ENCODE data around the gene DPP7.

Gene DPP7

DNA sequence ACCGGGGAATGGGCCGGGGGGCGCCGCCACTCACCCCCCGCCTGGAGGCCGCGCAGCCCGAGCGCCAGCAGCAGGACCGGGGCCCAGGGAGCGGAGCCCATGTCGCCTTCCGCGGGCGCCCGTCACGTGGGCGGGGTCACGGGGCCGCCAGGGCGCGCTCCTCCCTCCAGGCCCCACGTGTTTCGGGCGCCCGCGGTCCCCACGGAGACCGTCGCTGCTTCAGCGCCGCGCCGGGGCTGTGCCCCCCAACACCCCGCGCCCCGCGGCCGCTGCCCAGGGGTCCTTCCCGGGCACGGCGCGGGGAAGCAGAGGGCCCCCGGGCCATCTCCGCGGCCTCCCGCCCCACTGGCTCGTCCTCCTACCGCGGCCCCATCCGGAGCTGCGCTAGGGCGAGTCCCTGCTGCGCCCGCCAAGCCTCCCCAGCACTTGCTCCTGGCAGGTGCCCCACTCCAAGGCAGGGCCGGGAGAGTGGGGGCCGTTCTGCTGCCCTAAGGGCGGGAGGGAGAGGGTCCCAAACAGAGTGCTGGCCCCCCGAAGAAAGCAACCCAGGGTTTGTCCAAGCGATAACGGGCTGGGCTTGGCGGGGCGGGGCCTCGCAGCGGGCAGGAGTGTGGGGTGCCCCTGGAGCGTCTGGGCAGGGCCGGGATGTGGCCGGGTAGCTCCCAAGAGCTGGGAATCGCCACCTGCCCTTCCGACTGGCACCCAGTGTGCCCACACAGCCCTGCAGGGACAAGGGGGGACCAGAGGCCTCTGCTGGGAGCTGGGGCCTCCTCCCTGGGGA is at the start of gene DPP7:
DPP7 (minus strand) TSS at position 121 of the 781 bp plus-strand sequence; CDS start at position 101, 20 bp downstream.
- Histone ChIP-seq H3K4me3 (peak within 1 kb of the TSS; percentile 47), H3K9me3 (no peaks in the 10 kb centered on the region), H3K36me3 (replicated peaks) (peaks cover 25% of the 10 kb centered on the region), H3K27me3 (ENCODE audit: low read depth) (no peaks in the 10 kb centered on the region), H3K4me1 (peaks cover 9% of the 10 kb centered on the region; the same call in 1 of the 2 replicates)
- peak; percentile 38 to 78 for DNase-seq (ENCODE audit: low spot score in 2 of 2)
- in situ Hi-C loops (cut with MboI; ENCODE audit: low sequenced_read_pairs) = no loop called here

DNA sequence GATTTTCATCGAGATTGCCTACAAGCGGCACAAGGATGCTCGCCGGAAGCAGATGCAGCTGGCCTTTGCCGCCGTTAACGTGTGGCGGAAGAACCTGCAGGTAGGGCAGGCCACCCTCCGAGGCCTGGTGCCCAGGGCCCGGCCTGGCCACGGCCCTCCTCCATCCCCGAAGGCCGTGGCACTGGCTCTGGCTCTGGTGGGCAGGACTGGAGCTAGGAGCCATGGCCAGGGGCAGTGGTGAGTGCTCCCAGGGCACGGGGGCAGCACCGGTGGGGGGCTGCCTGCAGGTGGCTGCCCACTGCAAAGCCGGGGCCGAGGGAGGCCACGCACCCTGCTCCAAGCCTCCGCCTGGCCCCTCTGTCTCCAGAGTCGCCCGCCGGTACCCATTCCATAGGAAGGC is 49.3 kb upstream of the DPP7 start:
- H3K36me3 ChIP-seq (replicated peaks) = no peaks in the 10 kb centered on the region
- DNase-seq (ENCODE audit: low spot score in 2 of 2) = no peak
- no peaks in the 10 kb centered on the region for H3K4me1 ChIP-seq
- in situ Hi-C loops (cut with MboI; ENCODE audit: low sequenced_read_pairs) = no loop called here
- H3K9me3 ChIP-seq = no peaks in the 10 kb centered on the region
- peaks cover 56% of the 10 kb centered on the region for H3K27me3 ChIP-seq (ENCODE audit: low read depth)
- no peak overlapping the region for H3K4me3 ChIP-seq

DNA sequence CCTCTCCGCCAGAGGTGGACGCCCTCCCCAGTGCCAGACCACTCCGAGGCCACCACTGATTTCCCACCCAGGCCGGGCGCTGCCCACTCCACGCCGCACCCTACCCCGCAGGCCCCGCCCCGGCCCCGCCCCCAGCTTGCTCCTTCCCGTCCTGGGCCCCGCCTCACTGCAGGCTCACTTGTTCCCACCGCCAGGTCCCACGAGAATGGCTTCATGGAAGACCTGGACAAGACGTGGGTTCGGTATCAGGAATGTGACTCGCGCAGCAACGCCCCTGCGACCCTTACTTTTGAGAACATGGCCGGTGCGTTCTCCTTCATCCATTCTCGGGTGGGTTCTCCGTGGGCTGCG is 48.8 kb upstream of the DPP7 start:
- no peak overlapping the region for H3K4me3 ChIP-seq
- in situ Hi-C loops (cut with MboI; ENCODE audit: low sequenced_read_pairs) = no loop called here
- no peaks in the 10 kb centered on the region for H3K4me1 ChIP-seq
- peak in 1 of 2 experiments; percentile 48 for DNase-seq (ENCODE audit: low spot score in 2 of 2)
- H3K27me3 ChIP-seq (ENCODE audit: low read depth) = peaks cover 58% of the 10 kb centered on the region
- H3K36me3 ChIP-seq (replicated peaks) = no peaks in the 10 kb centered on the region
- no peaks in the 10 kb centered on the region for H3K9me3 ChIP-seq

DNA sequence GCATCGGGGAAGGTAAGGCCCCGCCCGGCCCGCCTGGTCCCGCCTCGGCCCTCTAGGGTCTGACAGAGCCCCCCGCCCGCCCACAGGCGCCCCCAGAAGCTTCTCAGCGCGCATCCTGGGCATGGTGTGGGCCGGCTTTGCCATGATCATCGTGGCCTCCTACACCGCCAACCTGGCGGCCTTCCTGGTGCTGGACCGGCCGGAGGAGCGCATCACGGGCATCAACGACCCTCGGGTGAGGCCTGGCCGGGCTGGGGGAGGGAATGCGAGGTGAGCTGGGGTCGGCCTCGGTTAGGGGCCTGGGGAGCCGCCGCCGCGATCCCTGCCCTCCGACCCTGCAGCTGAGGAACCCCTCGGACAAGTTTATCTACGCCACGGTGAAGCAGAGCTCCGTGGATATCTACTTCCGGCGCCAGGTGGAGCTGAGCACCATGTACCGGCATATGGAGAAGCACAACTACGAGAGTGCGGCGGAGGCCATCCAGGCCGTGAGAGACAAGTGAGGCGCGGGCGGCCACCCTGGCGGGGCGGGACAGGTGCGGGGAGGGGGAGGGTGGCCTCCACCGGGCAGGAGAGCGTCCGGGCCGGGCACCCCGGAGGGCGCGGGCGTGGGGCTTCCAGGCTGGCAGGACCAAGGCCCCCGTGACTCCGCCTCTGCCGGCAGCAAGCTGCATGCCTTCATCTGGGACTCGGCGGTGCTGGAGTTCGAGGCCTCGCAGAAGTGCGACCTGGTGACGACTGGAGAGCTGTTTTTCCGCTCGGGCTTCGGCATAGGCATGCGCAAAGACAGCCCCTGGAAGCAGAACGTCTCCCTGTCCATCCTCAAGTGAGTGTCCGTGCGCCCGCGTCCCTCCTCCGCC is 48.2 kb upstream of the DPP7 start:
- peaks cover 58% of the 10 kb centered on the region for H3K27me3 ChIP-seq (ENCODE audit: low read depth)

DNA sequence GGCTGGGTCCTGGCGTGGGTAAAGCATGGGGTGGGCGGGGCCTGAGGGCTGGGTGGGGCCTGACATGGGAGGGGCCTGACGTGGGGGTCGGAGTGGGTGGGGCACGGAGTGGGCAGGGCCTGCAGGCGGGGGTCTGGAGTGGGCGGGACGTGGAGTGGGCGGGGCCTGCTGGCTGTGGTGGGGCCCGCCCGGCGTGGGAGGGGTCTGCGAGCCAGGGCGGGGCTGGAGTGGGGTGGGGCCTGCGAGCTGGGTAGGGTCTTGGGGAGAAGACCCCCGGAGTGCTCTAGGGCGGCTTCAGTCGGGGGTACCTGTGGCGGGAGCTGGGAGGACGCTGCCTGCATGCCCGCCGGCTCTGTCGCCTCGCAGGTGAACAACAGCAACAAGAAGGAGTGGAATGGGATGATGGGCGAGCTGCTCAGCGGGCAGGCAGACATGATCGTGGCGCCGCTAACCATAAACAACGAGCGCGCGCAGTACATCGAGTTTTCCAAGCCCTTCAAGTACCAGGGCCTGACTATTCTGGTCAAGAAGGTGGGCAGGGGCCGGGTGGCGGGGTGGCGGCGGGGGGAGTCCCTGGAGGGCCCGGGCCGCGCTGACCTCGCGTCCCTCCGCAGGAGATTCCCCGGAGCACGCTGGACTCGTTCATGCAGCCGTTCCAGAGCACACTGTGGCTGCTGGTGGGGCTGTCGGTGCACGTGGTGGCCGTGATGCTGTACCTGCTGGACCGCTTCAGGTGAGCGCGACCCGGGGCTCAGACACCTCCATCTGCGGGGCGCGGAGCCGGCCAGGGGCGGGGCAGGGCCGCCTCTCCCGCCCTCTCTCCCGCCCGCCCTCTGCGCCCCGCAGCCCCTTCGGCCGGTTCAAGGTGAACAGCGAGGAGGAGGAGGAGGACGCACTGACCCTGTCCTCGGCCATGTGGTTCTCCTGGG is 47.3 kb upstream of the DPP7 start:
- Histone ChIP-seq H3K36me3 (replicated peaks) (no peaks in the 10 kb centered on the region), H3K27me3 (ENCODE audit: low read depth) (peaks cover 58% of the 10 kb centered on the region), H3K4me3 (no peak overlapping the region), H3K9me3 (no peaks in the 10 kb centered on the region), H3K4me1 (no peaks in the 10 kb centered on the region)
- in situ Hi-C loops (cut with MboI; ENCODE audit: low sequenced_read_pairs) = no loop called here
- peak in 1 of 2 experiments; percentile 46 for DNase-seq (ENCODE audit: low spot score in 2 of 2)

More for the DNA sequence above, 48.2 kb upstream of the DPP7 start:
- Histone ChIP-seq H3K36me3 (replicated peaks) (no peaks in the 10 kb centered on the region), H3K9me3 (no peaks in the 10 kb centered on the region), H3K4me3 (no peak overlapping the region), H3K4me1 (no peaks in the 10 kb centered on the region)
- no peak for DNase-seq (ENCODE audit: low spot score in 2 of 2)
- in situ Hi-C loops (cut with MboI; ENCODE audit: low sequenced_read_pairs) = no loop called here

DNA sequence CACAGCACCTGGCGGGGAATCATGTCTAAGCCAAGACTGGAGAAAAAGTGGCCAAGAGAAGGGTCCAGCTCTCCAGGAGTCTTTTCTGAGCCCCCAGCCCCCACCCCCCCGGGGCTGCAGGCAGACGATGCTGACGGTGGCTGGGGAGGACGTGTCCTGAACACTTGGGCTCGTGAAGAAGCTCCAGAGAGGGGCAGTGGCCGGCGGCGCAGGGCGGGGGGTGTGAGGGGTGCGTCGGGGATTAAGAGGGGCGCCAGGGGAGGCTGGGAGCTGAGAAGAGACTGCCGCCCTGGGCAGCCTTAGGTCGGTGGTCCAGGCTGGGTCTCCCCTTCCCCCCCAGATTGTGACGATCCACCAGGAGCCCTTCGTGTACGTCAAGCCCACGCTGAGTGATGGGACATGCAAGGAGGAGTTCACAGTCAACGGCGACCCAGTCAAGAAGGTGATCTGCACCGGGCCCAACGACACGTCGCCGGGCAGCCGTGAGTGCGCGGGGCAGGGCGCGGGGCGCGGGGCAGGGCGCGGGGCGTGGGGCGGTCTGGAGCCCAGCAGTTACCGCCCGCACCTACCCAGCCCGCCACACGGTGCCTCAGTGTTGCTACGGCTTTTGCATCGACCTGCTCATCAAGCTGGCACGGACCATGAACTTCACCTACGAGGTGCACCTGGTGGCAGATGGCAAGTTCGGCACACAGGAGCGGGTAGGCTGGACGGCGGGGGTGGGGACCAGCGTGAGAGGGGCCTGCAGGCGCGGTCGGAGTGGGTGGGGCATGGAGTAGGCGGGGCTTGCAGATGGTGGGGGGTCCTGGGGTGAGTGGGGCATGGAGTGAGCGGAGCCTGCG is 46.4 kb upstream of the DPP7 start:
- no peaks in the 10 kb centered on the region for H3K9me3 ChIP-seq
- DNase-seq (ENCODE audit: low spot score in 2 of 2) = no peak
- in situ Hi-C loops (cut with MboI; ENCODE audit: low sequenced_read_pairs) = no loop called here
- H3K36me3 ChIP-seq (replicated peaks) = no peaks in the 10 kb centered on the region
- no peak overlapping the region for H3K4me3 ChIP-seq
- no peaks in the 10 kb centered on the region; the same call in 1 of the 2 replicates for H3K4me1 ChIP-seq
- H3K27me3 ChIP-seq (ENCODE audit: low read depth) = peaks cover 49% of the 10 kb centered on the region

DNA sequence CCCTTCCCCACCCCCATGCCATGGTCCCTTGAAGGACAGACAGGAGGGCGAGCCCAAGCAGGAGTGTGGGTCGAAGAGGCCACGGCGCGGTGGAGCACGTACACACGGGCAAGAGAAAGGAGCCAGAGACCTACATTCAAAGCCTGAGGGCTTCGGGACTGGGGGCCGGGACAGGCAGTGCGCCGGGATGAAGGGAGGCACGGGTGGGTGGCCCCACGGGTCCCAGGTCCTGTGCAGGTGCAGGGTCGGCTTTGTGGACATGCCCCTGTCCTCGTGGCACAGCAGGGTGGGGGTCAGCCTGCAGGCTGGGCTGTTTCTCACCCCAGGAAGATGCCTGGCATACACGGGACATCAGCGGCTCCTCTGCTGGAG is 45.5 kb upstream of the DPP7 start:
- in situ Hi-C loops (cut with MboI; ENCODE audit: low sequenced_read_pairs) = no loop called here
- H3K27me3 ChIP-seq (ENCODE audit: low read depth) = peaks cover 40% of the 10 kb centered on the region

DNA sequence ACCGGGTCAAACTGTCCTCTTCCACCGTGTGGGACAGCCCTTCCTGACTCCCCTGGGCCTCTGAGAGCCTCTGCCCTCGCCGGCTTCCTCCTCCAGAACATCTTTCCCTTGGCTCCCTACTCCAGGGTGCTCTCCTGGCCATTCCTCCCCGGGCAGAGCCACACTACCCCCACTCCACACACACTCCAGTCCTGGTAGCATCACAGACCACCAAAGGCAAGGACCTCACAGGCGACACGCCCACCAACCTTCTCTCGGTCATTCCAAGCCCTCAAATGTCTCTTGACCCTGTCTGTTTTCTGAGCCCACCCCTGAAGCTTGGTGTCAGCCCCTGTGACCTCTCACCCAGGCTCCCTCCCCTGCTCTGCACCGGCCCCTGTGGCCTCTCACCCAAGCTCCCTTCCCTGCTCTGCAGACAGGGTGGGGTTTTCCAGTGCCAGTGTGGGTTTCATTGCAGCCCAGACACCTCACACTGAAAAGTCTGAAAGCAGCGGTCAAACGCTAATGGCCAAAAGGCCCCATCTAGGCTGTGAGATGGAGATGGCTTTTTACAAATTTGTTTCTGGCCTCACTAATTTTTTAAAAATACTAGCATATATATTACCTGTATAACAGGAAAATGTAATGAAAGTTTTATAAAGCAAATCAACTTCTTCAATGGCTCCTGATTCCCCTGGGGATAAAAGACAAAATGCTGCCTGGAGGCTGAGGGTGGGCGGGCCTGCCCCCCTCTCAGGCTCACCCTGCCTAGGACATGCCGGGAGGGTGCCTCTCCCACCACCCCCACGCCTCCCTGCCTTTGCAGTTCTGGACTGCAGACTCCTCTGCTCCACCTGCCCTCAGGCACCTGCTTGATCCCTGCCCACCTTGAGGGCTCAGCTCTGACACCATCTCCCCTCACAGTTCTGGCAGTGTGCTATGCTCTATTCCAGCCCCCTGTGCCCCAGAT is 44.8 kb upstream of the DPP7 start:
- H3K36me3 ChIP-seq (replicated peaks) = no peaks in the 10 kb centered on the region
- no peak for DNase-seq (ENCODE audit: low spot score in 2 of 2)
- no peak overlapping the region for H3K4me3 ChIP-seq
- H3K27me3 ChIP-seq (ENCODE audit: low read depth) = peaks cover 38% of the 10 kb centered on the region
- H3K9me3 ChIP-seq = no peaks in the 10 kb centered on the region
- in situ Hi-C loops (cut with MboI; ENCODE audit: low sequenced_read_pairs) = no loop called here
- H3K4me1 ChIP-seq = no peaks in the 10 kb centered on the region; the same call in 1 of the 2 replicates

More for the DNA sequence above, 45.5 kb upstream of the DPP7 start:
- DNase-seq (ENCODE audit: low spot score in 2 of 2) = no peak
- H3K9me3 ChIP-seq = no peaks in the 10 kb centered on the region
- H3K36me3 ChIP-seq (replicated peaks) = no peaks in the 10 kb centered on the region
- no peak overlapping the region for H3K4me3 ChIP-seq
- H3K4me1 ChIP-seq = no peaks in the 10 kb centered on the region; the same call in 1 of the 2 replicates

DNA sequence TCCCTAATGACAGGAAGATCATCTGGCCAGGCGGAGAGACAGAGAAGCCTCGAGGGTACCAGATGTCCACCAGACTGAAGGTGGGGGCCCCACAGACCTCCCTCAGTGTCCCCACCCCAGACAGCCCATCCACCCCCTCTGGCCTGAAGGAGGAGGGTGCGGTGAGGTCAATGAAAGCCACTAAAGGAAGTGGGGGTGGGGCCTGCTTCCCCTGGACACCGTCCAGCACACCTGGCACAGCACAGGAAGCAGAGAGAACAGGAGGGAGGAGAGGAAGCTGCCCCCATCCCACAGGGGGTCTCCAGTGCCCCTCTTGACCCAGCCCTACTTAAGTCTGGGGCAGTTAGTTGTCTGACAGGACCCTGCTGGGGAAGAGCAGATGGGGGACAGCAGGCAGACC is 44.1 kb upstream of the DPP7 start:
- Histone ChIP-seq H3K36me3 (replicated peaks) (no peaks in the 10 kb centered on the region), H3K9me3 (no peaks in the 10 kb centered on the region), H3K4me1 (no peaks in the 10 kb centered on the region; the same call in 1 of the 2 replicates), H3K27me3 (ENCODE audit: low read depth) (peaks cover 38% of the 10 kb centered on the region), H3K4me3 (no peak overlapping the region)
- in situ Hi-C loops (cut with MboI; ENCODE audit: low sequenced_read_pairs) = no loop called here
- no peak for DNase-seq (ENCODE audit: low spot score in 2 of 2)

DNA sequence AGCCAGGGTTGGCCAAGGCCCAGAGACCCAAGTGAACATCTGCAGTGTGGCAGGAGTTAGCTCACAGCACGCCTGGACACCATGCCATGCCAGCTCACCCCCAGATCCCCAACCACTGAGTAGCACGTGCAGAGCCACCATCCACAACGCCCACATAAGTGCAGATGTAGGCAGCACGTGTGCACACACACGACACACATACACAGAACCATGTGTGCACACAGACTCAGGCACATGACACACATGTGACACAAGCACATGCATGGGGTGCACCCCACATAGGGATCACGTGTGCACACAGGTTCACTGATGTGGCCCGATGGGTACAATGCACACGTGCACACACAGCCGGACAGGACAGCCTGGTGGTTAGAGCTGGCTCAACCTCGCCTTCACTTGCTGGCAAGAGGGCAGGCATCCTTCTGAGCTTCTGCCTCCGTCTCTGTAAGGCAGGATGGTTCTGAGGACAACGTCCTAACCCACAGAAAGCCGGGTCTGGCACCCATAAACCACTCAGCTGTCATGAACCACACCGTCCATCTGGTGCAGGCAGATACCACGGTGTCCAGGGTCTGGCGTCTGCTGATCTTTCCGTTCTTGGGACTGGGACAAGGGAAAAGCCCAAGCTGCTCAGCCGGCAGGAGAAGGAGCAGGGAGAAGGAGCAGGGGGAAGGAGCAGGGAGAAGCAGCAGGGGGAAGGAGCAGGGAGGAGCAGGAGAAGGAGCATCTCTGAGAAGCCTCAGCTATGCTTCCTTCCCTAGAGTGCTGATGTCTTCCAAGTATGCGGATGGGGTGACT is 43.3 kb upstream of the DPP7 start:
- Histone ChIP-seq H3K36me3 (replicated peaks) (no peaks in the 10 kb centered on the region), H3K4me3 (no peak overlapping the region), H3K4me1 (no peaks in the 10 kb centered on the region; the same call in 1 of the 2 replicates), H3K27me3 (ENCODE audit: low read depth) (peaks cover 38% of the 10 kb centered on the region), H3K9me3 (no peaks in the 10 kb centered on the region)
- DNase-seq (ENCODE audit: low spot score in 2 of 2) = no peak
- in situ Hi-C loops (cut with MboI; ENCODE audit: low sequenced_read_pairs) = no loop called here

DNA sequence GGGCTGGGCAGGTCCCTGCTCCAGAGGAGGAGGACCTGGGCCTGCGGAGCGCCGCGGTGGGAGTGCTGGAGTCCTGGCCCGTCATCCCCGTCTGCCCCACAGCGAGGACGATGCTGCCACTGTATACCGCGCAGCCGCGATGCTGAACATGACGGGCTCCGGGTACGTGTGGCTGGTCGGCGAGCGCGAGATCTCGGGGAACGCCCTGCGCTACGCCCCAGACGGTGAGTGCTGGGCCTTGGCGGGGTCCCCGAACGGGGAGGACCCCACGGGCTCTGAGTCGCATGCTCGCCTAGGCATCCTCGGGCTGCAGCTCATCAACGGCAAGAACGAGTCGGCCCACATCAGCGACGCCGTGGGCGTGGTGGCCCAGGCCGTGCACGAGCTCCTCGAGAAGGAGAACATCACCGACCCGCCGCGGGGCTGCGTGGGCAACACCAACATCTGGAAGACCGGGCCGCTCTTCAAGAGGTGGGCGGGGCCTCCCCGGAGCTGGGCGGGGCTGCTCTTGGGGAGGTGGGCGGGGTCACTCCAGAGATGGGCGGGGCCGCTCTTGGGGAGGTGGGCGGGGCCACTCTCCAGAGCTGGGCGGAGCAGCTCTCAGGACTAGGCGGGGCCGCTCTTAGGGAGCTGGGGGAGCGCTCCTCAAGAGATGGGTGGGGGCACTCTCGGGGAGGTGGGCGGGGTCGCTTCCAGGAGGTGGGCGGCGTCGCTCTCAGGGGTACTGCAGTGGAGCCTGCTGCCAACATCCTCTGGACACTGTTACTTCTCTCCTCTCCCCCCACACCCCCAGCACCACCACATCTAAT is 42.2 kb upstream of the DPP7 start:
- Histone ChIP-seq H3K4me3 (peak overlapping the region; percentile 17), H3K36me3 (replicated peaks) (no peaks in the 10 kb centered on the region), H3K4me1 (no peaks in the 10 kb centered on the region; the same call in 1 of the 2 replicates), H3K27me3 (ENCODE audit: low read depth) (peaks cover 38% of the 10 kb centered on the region), H3K9me3 (no peaks in the 10 kb centered on the region)
- in situ Hi-C loops (cut with MboI; ENCODE audit: low sequenced_read_pairs) = no loop called here
- DNase-seq (ENCODE audit: low spot score in 2 of 2) = peak in 1 of 2 experiments; percentile 73

All from HAP-1 (cell line).